ENCODE measurements around the gene KDELR1. TPM values are rescaled to one million over a fixed set of nuclear protein-coding genes. Genes with fewer than 3 reads are reported as not detected.

KDELR1 gene
- 111 and 121 TPM in 2 replicates for total RNA-seq
- polyA plus RNA-seq (2012), result 270 TPM

GRCh38 chr19:48391100-48392005 lies at the start of gene KDELR1:
Gene KDELR1 (minus strand): TSS chr19:48391551. CDS start chr19:48391358, 193 bp downstream.
- peak; percentile 75 for DNase-seq (ENCODE audit: low read depth)

DNA sequence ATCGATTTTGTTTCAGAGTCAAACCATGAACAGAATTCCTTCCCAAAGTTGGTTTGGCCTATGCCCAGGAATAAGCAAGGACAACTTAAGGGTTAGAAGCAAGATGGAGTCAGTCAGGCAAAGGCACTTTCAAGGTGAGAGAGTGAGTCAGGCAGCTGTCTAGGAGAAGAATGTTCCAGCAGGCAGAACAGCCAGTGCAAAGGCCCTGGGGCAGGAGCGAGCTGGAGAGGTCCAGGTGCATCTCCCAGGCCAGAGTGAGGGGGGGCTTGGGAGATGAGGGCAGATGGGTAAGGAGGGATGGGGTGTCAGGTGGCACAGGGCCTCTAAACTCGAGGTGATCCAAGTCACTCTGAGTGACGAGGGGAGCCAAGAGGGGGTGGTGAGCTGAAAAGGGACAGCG lies 45.2 kb upstream of the KDELR1 start:
- no peak for DNase-seq (ENCODE audit: low read depth)

- no peak for DNase-seq (ENCODE audit: low read depth)
These were observed 42.0 kb upstream of the KDELR1 start for GRCh38 chr19:48433337-48433736.

DNA sequence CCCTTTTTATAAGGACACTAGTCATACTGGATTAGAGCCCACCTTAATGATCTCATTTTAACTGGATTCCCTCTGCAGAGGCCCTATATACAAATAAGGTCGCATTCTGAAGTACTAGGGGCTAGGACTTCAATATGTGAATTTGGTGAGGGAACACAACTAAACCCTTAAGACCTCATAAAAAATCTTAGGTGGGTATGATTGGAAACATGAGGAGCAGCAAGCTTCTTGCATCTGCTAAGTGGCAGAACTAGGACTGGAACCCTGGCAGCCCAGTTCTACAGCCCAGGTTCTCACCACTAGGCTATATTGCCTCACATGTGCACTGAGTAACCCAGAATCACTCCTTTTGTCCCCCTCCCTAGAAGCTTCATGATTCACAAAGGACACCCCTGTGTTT lies 37.3 kb upstream of the KDELR1 start:
- no peak for DNase-seq (ENCODE audit: low read depth)

DNA sequence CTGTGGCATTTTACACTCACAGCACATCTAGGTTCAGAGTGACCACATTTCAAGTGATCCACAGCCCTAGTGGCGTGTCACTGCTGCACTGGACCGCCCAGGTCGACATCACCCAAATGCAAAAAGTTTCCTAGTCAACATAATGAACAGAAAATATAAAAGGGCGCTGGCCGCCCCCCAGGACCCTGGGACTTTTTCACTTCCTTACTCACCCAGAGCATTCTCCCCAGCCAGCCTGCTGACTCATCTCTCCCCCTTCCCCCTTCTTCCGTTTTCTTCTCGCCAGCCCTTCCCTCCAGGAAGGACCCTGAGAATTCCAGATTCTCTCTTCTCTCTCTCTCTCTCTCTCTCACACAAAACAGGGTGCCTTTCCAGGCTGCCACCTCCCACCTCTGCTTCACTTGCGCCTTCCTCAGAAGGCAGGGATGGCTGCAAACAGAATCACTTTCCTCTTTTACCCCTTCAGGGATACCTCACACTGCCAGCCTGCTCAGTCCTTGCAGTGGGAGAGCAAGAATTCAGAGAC lies 33.4 kb upstream of the KDELR1 start:
- DNase-seq (ENCODE audit: low read depth), result peak; percentile 20

DNA sequence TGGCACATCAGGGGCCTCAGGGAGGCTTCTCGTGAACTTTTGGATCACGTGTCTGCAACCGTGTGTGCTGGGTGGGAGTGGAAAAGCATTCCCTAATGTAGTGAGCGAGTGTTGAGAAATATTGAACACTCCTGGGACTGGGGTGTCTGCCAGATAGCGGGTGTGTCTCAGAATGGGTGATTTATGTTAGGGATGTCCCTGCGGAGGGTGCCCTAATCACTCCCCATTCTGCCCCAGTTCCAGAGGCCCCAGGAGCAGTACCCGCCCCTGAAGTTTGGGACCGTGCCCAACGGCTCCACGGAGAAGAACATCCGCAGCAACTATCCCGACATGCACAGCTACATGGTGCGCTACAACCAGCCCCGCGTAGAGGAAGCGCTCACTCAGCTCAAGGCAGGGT lies 30.2 kb upstream of the KDELR1 start:
- DNase-seq (ENCODE audit: low read depth), result no peak

DNA sequence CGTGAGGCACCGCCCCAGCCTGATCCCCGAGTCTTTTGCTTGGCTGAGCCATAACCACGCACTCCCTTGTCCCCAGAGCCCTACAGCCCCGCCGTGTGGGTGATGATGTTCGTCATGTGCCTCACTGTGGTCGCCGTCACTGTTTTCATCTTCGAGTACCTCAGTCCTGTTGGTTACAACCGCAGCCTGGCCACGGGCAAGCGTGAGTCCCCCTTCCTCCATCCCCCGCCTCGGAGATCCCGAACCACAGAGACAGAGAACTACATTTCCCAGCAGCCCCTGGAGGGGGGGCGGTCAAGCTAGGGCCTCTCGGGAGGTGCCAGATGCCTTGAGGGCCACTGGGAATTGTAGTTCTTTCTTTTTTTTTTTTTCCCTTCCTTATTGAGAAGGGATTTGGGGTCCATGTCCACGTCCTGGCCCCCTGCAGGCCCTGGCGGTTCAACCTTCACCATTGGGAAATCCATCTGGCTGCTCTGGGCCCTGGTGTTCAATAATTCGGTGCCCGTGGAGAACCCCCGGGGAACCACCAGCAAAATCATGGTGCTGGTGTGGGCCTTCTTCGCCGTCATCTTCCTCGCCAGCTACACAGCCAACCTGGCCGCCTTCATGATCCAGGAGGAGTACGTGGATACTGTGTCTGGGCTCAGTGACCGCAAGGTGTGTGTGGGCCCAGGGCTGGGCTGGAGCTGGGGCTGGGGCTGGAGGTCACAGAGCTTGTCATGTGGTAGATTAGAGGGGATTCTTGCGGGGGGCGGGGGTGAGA lies 28.0 kb upstream of the KDELR1 start:
- DNase-seq (ENCODE audit: low read depth), result no peak

GRCh38 chr19:48418317-48419064 lies 27.1 kb upstream of the KDELR1 start:
- peak; percentile 22 for DNase-seq (ENCODE audit: low read depth)

DNA sequence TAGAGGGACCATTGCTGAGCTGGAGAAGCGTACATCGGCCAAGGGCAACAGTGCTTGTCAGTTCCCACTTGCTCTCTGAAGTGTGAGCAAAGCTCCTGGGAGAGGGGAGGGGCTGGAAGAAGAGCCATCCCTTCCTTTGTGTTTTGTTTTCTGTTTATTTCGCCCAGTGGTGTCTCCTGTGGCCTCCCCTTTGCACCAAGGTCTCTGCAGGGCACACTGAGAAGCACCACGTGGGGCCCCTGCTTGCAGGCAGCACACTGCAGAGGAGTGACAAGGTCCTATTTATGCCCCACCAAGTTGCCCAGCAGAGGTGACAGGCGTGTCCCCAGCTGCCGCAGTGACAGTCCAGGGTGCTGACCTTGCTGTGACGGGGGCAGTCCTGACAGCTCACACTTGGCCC lies 26.1 kb upstream of the KDELR1 start:
- DNase-seq (ENCODE audit: low read depth), result no peak

DNA sequence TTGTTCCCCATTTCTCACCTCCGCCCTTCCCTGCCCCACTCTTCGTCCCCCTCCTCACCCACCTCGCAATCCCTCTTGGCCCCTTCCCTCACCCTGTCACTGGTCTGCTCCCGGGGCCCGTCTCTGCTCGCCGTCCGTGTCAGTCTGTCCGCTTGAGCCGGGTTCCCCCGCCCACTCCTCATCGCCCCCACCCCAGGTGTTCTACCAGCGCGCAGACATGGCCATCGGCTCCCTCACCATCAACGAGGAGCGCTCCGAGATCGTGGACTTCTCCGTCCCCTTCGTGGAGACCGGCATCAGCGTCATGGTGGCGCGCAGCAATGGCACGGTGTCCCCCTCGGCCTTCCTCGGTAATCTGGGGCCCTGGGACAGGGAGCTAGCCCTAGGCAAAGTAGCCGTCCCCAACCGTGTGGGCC lies 24.5 kb upstream of the KDELR1 start:
- DNase-seq (ENCODE audit: low read depth), result no peak

DNA sequence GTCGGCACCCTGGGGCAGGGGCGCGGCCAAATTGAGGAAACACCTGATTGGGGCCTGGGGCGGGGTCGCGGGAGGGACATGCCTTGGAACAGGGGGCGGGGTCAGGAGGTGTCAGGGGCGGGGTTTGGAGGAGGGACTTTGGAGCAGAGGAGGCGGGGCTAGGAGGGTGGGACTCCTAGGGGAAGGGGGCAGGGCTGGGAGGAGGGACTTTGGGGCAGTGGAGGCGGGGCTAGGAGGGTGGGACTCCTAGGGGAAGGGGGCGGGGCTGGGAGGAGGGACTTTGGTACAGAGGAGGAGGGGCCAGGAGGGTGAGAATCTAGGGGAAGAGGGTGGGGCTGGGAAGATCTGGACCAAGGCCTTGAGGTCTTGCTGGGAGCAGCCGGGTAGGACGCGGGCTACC lies 24.0 kb upstream of the KDELR1 start:
- DNase-seq (ENCODE audit: low read depth), result no peak

DNA sequence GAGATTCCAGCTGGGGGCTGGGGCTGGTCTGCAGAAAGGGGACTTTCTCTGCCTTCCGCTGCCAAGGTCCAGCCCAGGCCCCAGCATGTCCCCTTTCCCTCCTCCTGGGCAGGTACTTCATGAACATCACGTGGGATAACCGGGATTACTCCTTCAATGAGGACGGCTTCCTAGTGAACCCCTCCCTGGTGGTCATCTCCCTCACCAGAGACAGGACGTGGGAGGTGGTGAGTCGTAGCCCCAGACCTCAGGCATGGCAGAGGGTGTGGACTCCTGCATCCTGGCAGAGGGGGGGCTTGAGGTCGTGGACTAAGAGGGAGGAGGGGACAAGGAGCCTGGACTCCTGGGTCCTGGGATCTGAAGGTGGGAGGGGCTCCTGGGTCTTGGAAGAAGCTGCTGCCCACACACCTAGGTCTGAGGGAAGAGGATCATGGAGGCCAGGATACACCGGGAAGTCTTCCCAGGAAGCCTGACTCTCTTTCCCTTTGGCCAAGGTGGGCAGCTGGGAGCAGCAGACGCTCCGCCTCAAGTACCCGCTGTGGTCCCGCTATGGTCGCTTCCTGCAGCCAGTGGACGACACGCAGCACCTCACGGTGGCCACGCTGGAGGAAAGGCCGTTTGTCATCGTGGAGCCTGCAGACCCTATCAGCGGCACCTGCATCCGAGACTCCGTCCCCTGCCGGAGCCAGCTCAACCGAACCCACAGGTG lies 22.7 kb upstream of the KDELR1 start:
- DNase-seq (ENCODE audit: low read depth), result no peak

DNA sequence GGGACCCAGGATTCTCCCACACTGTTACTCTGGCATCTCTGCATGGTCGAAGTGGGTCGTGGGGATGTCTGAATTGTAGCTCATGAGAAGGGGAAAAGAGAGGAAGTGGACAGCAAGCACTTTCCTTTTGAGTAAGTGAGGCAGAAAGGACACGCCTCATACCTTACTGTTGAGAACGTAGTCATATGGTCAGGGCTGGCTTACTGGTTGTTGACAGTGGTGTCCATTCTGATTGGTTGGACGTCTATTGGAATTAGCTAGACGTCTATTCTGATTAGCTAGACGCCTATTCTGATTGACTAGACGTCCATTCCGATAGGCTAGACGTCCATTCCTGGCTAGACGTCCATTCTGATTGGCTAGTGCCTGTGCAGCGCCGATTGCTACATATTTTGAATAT lies 14.5 kb upstream of the KDELR1 start:
- no peak for DNase-seq (ENCODE audit: low read depth)

DNA sequence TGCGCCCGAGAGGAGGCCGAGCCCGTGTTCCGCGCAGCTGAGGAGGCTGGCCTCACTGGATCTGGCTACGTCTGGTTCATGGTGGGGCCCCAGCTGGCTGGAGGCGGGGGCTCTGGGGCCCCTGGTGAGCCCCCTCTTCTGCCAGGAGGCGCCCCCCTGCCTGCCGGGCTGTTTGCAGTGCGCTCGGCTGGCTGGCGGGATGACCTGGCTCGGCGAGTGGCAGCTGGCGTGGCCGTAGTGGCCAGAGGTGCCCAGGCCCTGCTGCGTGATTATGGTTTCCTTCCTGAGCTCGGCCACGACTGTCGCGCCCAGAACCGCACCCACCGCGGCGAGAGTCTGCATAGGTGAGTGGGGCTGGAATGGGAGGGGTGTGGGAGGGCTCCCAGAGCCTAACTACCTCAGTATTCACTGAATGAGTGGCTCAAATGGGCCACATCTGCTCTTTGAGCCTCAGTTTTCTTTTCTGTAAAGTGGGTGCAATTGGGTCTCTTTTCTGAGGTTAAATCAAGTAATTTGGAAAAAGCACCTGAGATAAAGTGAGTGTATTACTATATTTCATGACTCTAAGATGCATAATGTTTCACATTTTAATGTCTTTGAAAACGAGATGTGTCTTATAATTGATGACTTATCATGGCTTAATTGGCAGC lies 13.8 kb upstream of the KDELR1 start:
- DNase-seq (ENCODE audit: low read depth), result no peak

GRCh38 chr19:48403606-48404005 lies 12.3 kb upstream of the KDELR1 start:
- peak; percentile 65 for DNase-seq (ENCODE audit: low read depth)

- no peak for DNase-seq (ENCODE audit: low read depth)
These were observed 9.9 kb upstream of the KDELR1 start for GRCh38 chr19:48401287-48401686.

- DNase-seq (ENCODE audit: low read depth), result peak; percentile 38
These were observed 8.8 kb upstream of the KDELR1 start for GRCh38 chr19:48400018-48400742.

DNA sequence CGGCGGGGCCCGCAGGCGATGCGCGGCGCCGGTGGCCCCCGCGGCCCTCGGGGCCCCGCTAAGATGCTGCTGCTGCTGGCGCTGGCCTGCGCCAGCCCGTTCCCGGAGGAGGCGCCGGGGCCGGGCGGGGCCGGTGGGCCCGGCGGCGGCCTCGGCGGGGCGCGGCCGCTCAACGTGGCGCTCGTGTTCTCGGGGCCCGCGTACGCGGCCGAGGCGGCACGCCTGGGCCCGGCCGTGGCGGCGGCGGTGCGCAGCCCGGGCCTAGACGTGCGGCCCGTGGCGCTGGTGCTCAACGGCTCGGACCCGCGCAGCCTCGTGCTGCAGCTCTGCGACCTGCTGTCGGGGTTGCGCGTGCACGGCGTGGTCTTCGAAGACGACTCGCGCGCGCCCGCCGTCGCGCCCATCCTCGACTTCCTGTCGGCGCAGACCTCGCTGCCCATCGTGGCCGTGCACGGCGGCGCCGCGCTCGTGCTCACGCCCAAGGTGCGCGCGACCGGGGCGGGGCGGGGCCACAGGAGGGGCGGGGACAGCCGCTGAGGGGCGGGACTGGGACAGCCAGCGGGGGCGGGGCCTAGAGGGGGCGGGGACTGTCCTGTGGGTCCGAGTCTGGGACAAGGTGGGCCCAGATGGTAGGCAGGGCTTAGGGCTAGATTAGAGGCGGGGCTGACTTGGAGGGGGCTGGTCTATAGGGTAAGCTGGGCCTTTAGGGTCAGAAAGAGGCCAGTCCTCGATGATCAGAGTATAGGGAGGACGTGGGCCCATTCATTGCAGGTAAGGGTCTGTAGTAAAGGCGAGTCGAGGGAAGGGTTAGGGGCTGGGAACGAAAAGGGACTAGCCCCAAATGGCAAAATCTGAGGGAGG lies 7.3 kb upstream of the KDELR1 start:
- no peak for DNase-seq (ENCODE audit: low read depth)

DNA sequence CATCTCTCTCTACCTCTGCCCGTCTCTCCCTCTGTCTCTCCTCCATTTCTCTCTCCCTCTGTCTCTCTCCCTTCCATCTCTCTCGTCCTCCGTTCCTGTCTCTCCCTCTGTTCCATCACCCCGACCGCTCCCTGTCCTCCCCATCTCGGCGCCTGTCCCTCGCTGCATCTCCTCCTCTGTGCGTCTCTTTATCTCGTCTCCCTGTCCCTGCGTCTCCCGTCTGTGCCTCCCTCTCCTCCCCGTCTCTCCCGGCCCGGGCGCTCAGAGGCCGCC lies 6.7 kb upstream of the KDELR1 start:
- no peak for DNase-seq (ENCODE audit: low read depth)
